ENCODE data around the gene OGG1. TPM values are rescaled to one million over a fixed set of nuclear protein-coding genes. Genes with fewer than 3 reads are reported as not detected.

The OGG1 gene
- total RNA-seq, 1 experiment from 2014 or later: 9.6 TPM

- DNase-seq (ENCODE audit: low read depth): no peak
These were observed 36.5 kb downstream of the OGG1 start for GRCh38 chr3:9786209-9786739.

DNA sequence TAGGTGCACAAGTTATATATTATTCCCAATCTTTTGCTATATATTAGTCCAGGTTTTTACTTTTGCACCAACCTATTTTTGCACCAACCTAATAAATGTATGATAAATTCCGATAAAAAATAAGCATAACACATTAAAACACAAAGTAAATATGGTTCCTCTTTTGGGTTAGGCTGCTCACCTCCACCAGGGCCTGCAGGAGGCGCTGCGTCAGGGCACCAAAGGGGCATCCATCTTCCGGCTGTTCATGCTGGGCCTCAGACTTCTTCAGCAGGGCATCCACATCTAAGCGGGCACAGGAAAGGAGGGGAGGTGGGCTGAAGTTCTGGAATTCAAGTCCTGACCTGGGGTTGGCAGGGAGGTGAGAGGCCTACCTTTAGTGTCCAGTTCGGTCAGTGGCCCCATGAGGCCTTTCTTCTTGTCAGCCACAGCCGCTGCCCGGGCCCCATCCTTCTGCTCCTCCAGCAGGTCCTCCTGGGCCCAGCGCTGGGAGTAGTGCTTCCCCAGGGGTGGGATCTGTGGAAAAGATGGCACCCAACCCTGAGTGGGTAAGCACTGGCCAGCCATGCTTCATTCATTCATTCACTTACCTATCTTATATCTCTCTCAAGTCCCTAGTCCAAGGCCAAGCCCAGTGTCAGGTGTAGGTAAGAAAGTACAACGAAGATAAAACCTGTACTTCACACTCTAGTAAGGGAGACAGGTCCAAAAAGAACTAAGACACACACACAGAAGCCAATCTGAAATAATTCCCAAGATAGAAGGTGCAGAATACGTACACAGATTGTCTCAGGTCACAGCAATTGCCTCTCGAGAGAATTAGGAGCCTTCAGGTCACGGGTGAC, 37.3 kb downstream of the OGG1 start:
- DNase-seq (ENCODE audit: low read depth): no peak

DNA sequence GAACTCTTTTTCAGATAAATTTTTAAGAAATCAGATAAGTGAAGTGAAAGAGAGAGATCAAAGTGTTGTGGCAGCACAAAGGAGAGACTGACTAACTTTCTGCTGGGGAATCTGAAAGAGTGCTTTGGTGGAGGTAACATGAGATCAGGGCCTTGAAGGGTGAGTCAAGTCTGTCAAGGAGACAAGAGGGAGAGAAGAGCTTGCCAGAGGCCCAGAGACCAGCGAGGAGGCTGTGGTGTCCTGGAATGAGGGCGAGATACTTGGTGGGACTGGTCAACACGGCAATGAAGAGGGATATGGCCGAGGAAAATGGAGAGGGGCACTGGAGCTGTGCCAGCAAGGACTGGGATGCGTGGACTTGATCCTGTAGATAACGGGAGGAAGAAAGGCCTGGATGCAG, 38.0 kb downstream of the OGG1 start:
- DNase-seq (ENCODE audit: low read depth): no peak

- DNase-seq (ENCODE audit: low read depth): no peak
These were observed 41.4 kb downstream of the OGG1 start for GRCh38 chr3:9791127-9791526.

- DNase-seq (ENCODE audit: low read depth): no peak
These were observed 42.1 kb downstream of the OGG1 start for GRCh38 chr3:9791790-9792404.

GRCh38 chr3:9792405-9793160, 42.8 kb downstream of the OGG1 start, which contains the start of the genes ARPC4 and TADA3:
ARPC4 (plus strand) TSS chr3:9793082; CDS start chr3:9793122, 40 bp downstream.
TADA3 (minus strand) TSS chr3:9792473; CDS start chr3:9791466, 1,007 bp downstream.
- peak; percentile 88 for DNase-seq (ENCODE audit: low read depth)

GRCh38 chr3:9793161-9793781, 43.5 kb downstream of the OGG1 start:
- DNase-seq (ENCODE audit: low read depth): peak; percentile 43

- no peak for DNase-seq (ENCODE audit: low read depth)
These were observed 44.6 kb downstream of the OGG1 start for GRCh38 chr3:9794400-9794799.

DNA sequence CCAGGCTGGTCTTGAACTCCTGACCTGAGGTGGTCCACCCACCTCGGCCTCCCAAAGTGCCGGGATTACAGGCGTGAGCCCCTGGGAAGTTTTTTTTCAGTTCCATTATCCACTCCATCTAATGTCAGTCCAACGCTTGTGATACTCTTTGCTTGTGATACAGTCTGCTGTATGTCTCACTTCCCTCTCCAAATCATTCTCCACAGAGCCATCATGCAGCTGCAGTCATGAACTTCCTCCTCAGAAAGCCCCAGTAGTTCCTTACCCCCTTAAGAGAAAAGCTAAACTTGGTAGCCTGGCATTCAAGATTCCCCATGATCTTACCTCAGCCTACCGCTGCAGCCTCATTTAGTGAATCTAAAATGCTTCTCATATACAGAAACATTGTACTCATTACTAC, 45.5 kb downstream of the OGG1 start:
- no peak for DNase-seq (ENCODE audit: low read depth)

- no peak for DNase-seq (ENCODE audit: low read depth)
These were observed 47.6 kb downstream of the OGG1 start for GRCh38 chr3:9797196-9797945.

DNA sequence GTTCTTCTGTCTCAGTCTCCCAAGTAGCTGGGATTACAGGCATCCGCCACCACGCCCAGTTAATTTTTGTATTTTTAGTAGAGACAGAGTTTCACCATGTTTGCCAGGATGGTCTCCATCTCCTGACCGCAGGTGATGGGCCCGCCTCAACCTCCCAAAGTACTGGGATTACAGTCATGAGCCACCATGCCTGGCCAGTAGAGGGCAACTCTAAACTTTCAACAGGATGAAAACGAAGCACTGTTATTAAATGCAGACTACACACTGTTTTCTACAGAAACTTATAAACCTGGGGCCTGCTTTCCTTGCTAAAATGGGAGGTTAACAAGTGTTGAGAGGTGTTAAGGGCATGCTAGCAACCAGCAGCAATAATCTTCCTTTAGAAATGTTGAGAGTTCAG, 50.8 kb downstream of the OGG1 start:
- no peak for DNase-seq (ENCODE audit: low read depth)

- DNase-seq (ENCODE audit: low read depth): no peak
These were observed 53.7 kb downstream of the OGG1 start for GRCh38 chr3:9803494-9803893.

DNA sequence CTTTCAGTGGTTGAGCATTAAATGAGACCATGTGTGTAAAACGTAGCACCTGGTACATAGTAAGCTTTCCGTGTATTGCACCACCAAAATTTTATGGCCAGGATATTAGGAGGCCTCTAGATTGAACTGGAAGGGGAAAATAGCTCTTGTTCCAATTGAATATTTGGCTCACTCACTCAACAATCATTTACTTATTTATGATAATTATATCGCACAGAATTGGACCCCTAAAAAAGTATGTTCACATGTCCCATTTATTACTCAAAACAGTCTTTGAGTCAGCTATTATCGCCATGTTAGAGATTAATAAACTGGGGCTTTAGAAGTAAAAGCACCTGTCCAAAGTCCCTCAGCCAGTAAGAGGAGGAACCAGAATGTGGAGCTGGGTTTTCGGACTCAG, 55.2 kb downstream of the OGG1 start:
- DNase-seq (ENCODE audit: low read depth): no peak

- DNase-seq (ENCODE audit: low read depth): no peak
These were observed 56.4 kb downstream of the OGG1 start for GRCh38 chr3:9806137-9806536.

Other genes starting within 250 kb of the OGG1 start
- gene LHFPL4, start 196.1 kb upstream of the OGG1 start, total RNA-seq (2014; rRNA removed; shearing (Covaris generic)): 0.05 TPM in 1 of 2 replicates, not detected in the other
- gene MTMR14, start 100.4 kb upstream of the OGG1 start, total RNA-seq (2014; rRNA removed; shearing (Covaris generic)): 14.6 and 17.3 TPM in 2 replicates
- gene CPNE9, start 46.1 kb upstream of the OGG1 start, total RNA-seq (2014; rRNA removed; shearing (Covaris generic)): not detected in 2 replicates
- gene BRPF1, start 18.2 kb upstream of the OGG1 start, total RNA-seq (2014; rRNA removed; shearing (Covaris generic)): 10.1 and 14.0 TPM in 2 replicates
- gene CAMK1, start 20.0 kb downstream of the OGG1 start, total RNA-seq (2014; rRNA removed; shearing (Covaris generic)): 6.4 and 10.6 TPM in 2 replicates
- gene TADA3, start 42.5 kb downstream of the OGG1 start, total RNA-seq (2014; rRNA removed; shearing (Covaris generic)): 53.6 and 60.2 TPM in 2 replicates
- gene ARPC4, start 43.1 kb downstream of the OGG1 start, total RNA-seq (2014; rRNA removed; shearing (Covaris generic)): 155 and 190 TPM in 2 replicates
- 2.6 and 3.3 TPM in 2 replicates for gene TTLL3, start 60.3 kb downstream of the OGG1 start, total RNA-seq (2014; rRNA removed; shearing (Covaris generic))
- gene RPUSD3, start 94.1 kb downstream of the OGG1 start, total RNA-seq (2014; rRNA removed; shearing (Covaris generic)): 22.3 and 34.8 TPM in 2 replicates
- not detected in 2 replicates for gene CIDEC, start 130.3 kb downstream of the OGG1 start, total RNA-seq (2014; rRNA removed; shearing (Covaris generic))
- 22.6 and 30.6 TPM in 2 replicates for gene JAGN1, start 140.7 kb downstream of the OGG1 start, total RNA-seq (2014; rRNA removed; shearing (Covaris generic))
- 0.05 and 0.15 TPM in 2 replicates for gene IL17RE, start 152.9 kb downstream of the OGG1 start, total RNA-seq (2014; rRNA removed; shearing (Covaris generic))
- 26.4 and 29.5 TPM in 2 replicates for gene IL17RC, start 167.1 kb downstream of the OGG1 start, total RNA-seq (2014; rRNA removed; shearing (Covaris generic))
- 7.7 and 12.0 TPM in 2 replicates for gene CRELD1, start 183.9 kb downstream of the OGG1 start, total RNA-seq (2014; rRNA removed; shearing (Covaris generic))
- gene PRRT3, start 202.5 kb downstream of the OGG1 start, total RNA-seq (2014; rRNA removed; shearing (Covaris generic)): 2.8 and 3.8 TPM in 2 replicates
- gene EMC3, start 236.9 kb downstream of the OGG1 start, total RNA-seq (2014; rRNA removed; shearing (Covaris generic)): 53.8 and 98.5 TPM in 2 replicates